K562 (cell line): Measurements from ENCODE around the gene LAIR1. TPM values are rescaled to one million over a fixed set of nuclear protein-coding genes. Genes with fewer than 3 reads are reported as not detected.

Source experiments
- C11orf30 ChIP-seq: fragments of 450-650 bp; IDR thresholded peaks from 2 replicates; pipeline ENCODE4 v1.6.1; 2016; ENCODE audit warnings: low read depth, mild to moderate bottlenecking
- CHD2 ChIP-seq: IDR thresholded peaks from 2 replicates; pipeline ENCODE4 v1.6.1; 2011; ENCODE audit warnings: low read depth, low read length
- ERF ChIP-seq: fragments of 450-650 bp; formaldehyde crosslinking; IDR thresholded peaks from 2 replicates; pipeline ENCODE4 v1.4.0; 2020; ENCODE audit warnings: mild to moderate bottlenecking, mixed read lengths
- GATAD2B ChIP-seq: fragments of 450-650 bp; IDR thresholded peaks from 2 replicates; pipeline ENCODE4 v1.6.1; 2017; ENCODE audit warnings: mild to moderate bottlenecking, borderline replicate concordance
- KHSRP ChIP-seq: fragments of 450-650 bp; IDR thresholded peaks from 2 replicates; pipeline ENCODE4 v1.6.1; 2017
- NFRKB ChIP-seq: fragments of 450-650 bp; IDR thresholded peaks from 2 replicates; pipeline ENCODE4 v1.6.1; 2016; ENCODE audit warnings: low read depth
- SMARCC2 ChIP-seq: fragments of 450-650 bp; IDR thresholded peaks from 2 replicates; pipeline ENCODE4 v1.6.1; 2017; ENCODE audit warnings: antibody characterized with exemption, moderate library complexity, mild to moderate bottlenecking, low read depth
- ZBTB11 ChIP-seq, 3 experiments: fragments of 200-800 bp in 1 of 3; fragments of 250-450 bp in 1 of 3; fragments of 450-650 bp in 1 of 3; sonication (Bioruptor Pico) in 1 of 3; sonication (Bioruptor generic) in 1 of 3; formaldehyde crosslinking in 1 of 3; IDR thresholded peaks; 2 replicates each; pipeline versions ENCODE4 v1.6.1 to v1.8.0; 2016 to 2022; ENCODE audit warnings: mild to moderate bottlenecking in 2 of 3, missing genetic modification characterization in 2 of 3, missing compliant biosample characterization in 1 of 3, moderate library complexity in 1 of 3
- ZNF212 ChIP-seq: fragments of 450-650 bp; formaldehyde crosslinking; IDR thresholded peaks from 2 replicates; pipeline ENCODE4 v1.4.0; 2020; ENCODE audit warnings: mild to moderate bottlenecking
- ZNF512 ChIP-seq: IDR thresholded peaks from 2 replicates; pipeline ENCODE4 v1.6.1; 2016; ENCODE audit warnings: missing genetic modification characterization, missing compliant biosample characterization
- polyA plus RNA-seq, 8 experiments: library from polyadenylated mRNA; depleted of rRNA in 4 of 8; stranded (reverse) in 5 of 8; unstranded in 3 of 8; fragments of >200 nt; fragmentation: Nextera tagmentation in 2 of 8; fragmentation: Illumina TruSeq in 1 of 8; extraction: Ambion mirVana in 2 of 8; extraction: Trizol in 1 of 8; gene quantifications; 2 replicates each; pipeline versions ENCODE4 v1.2.1 to v1.2.3, GENCODE V29; 2011 to 2014; ENCODE audit warnings: inconsistent platforms in 1 of 8, missing spikeins in 1 of 8
- total RNA-seq, 7 experiments: library from RNA; depleted of rRNA in 6 of 7; stranded (reverse); fragments of >200 nt in 6 of 7; fragmentation: Illumina TruSeq in 2 of 7; extraction: Trizol in 2 of 7; gene quantifications; 2 replicates each; pipeline versions ENCODE4 v1.2.1 to v1.2.3, GENCODE V29; 2011 to 2021; ENCODE audit warnings: low replicate concordance in 1 of 7

The LAIR1 gene
- total and polyA plus RNA-seq, 9 of the 15 experiments (the other 6 are each of a cell fraction or from before 2014, with no cell fraction given): 0.12 to 0.54 (median 0.24) TPM; not detected in 6

GRCh38 chr19:54383330-54383729, 18.6 kb upstream of the LAIR1 start (continued):
- no peak for TF ChIP-seq ZBTB11 (CRISPR knock-in tag; IDR thresholded peaks at IDR 0.05)
- TF ChIP-seq GATAD2B: no peak
- no peak for TF ChIP-seq SMARCC2
- TF ChIP-seq NFRKB: no peak
- no peak for TF ChIP-seq KHSRP
- no peak for TF ChIP-seq ZNF212 (CRISPR knock-in tag)
- no peak; the same call in 1 of the 2 replicates for TF ChIP-seq ZNF512 (tag)
- TF ChIP-seq CHD2: no peak
- no peak for TF ChIP-seq C11orf30
- TF ChIP-seq ERF: no peak
